Colon (tissue), 2 donors: ENCODE data around the gene PSENEN.

Experiments
- FAIRE-seq: peaks from 2 replicates; lab custom pipeline; 2012; peaks lifted over from hg19 to GRCh38; lab: Jason Lieb, UNC
- donor health status: control.
- donor health status: control.

The PSENEN gene

GRCh38 chr19:35773020-35773806 is 27.8 kb downstream of the PSENEN start:
- no peak for FAIRE-seq

- FAIRE-seq, result no peak
Measured at GRCh38 chr19:35774274-35775045, 29.0 kb downstream of the PSENEN start.

- FAIRE-seq, result no peak
Measured at GRCh38 chr19:35775046-35775297, 29.5 kb downstream of the PSENEN start.

- no peak for FAIRE-seq
Measured at GRCh38 chr19:35775298-35776101, 30.0 kb downstream of the PSENEN start, which contains the start of gene ARHGAP33. Gene ARHGAP33, plus strand, starts transcription at chr19:35775564. Its CDS starts 95 bp downstream, at chr19:35775659.

- no peak for FAIRE-seq
Measured at GRCh38 chr19:35776102-35776788, 30.8 kb downstream of the PSENEN start.

- no peak for FAIRE-seq
Measured at GRCh38 chr19:35777086-35777841, 31.8 kb downstream of the PSENEN start.

GRCh38 chr19:35777961-35778360 is 32.5 kb downstream of the PSENEN start:
- no peak for FAIRE-seq

- no peak for FAIRE-seq
Measured at GRCh38 chr19:35779033-35779432, 33.6 kb downstream of the PSENEN start.

- FAIRE-seq, result no peak
Measured at GRCh38 chr19:35780058-35780457, 34.6 kb downstream of the PSENEN start.

GRCh38 chr19:35780717-35781116 is 35.3 kb downstream of the PSENEN start:
- no peak for FAIRE-seq

GRCh38 chr19:35781650-35782049 is 36.2 kb downstream of the PSENEN start:
- FAIRE-seq, result no peak

GRCh38 chr19:35782589-35782988 is 37.1 kb downstream of the PSENEN start:
- FAIRE-seq, result no peak

GRCh38 chr19:35783469-35784434 is 38.3 kb downstream of the PSENEN start:
- FAIRE-seq, result no peak

- no peak for FAIRE-seq
Measured at GRCh38 chr19:35784503-35785338, 39.3 kb downstream of the PSENEN start.

- FAIRE-seq, result no peak
Measured at GRCh38 chr19:35785339-35785627, 39.8 kb downstream of the PSENEN start.

GRCh38 chr19:35786299-35787160 is 41.1 kb downstream of the PSENEN start:
- no peak for FAIRE-seq

GRCh38 chr19:35787227-35787799 is 41.9 kb downstream of the PSENEN start:
- FAIRE-seq, result no peak
